ENCODE results near the gene NCOA3.

NCOA3 gene

DNA sequence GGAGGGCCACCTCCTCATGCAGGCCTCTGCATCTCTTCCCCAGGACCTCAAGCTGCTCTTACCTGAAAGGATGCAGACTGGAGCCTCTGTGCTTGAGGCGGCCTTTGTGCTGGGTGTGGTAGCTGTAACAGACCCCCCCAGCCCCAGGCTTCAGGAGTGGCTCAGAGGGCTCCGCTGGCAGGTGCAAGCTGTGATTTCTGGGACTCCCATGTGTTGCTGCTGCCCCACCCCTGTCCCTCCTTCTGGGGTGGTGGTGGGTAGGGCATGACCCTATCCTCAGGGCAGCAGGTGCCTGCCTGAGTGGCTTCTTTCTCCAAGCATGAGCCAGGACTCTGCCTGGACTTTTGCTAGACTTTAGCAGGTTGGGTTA, 162.4 kb downstream of the NCOA3 start:
- Histone ChIP-seq H3K36me3 (ENCODE audit: control insufficient read depth in 1 of 2, insufficient read depth in 2 of 2, low read length in 2 of 2) (peaks cover 13 to 31% of the 10 kb centered on the region in 2 donors), H3K4me3 (ENCODE audit: low read depth in 1 of 2, low read length in 2 of 2) (no peak overlapping the region), H3K27ac (ENCODE audit: low read length) (no peak overlapping the region), H3K27me3 (ENCODE audit: low read depth, low read length) (no peaks in the 10 kb centered on the region), H3K9me3 (ENCODE audit: control insufficient read depth in 1 of 2, low read length in 2 of 2) (no peaks in the 10 kb centered on the region), H3K4me1 (ENCODE audit: control insufficient read depth in 1 of 2, insufficient read depth in 2 of 2, low read length in 2 of 2) (peaks cover 8 to 9% of the 10 kb centered on the region in 2 donors)

GRCh38 chr20:47664744-47665143, 163.1 kb downstream of the NCOA3 start:
- Histone ChIP-seq H3K27me3 (ENCODE audit: low read depth, low read length) (no peaks in the 10 kb centered on the region), H3K27ac (ENCODE audit: low read length) (no peak overlapping the region), H3K4me1 (ENCODE audit: control insufficient read depth in 1 of 2, insufficient read depth in 2 of 2, low read length in 2 of 2) (peaks cover 8 to 9% of the 10 kb centered on the region in 2 donors), H3K4me3 (ENCODE audit: low read depth in 1 of 2, low read length in 2 of 2) (no peak overlapping the region), H3K36me3 (ENCODE audit: control insufficient read depth in 1 of 2, insufficient read depth in 2 of 2, low read length in 2 of 2) (peaks cover 6 to 26% of the 10 kb centered on the region in 2 donors), H3K9me3 (ENCODE audit: control insufficient read depth in 1 of 2, low read length in 2 of 2) (no peaks in the 10 kb centered on the region)

GRCh38 chr20:47665221-47665991, 163.7 kb downstream of the NCOA3 start:
- Histone ChIP-seq H3K27me3 (ENCODE audit: low read depth, low read length) (no peaks in the 10 kb centered on the region), H3K27ac (ENCODE audit: low read length) (no peak overlapping the region), H3K4me3 (ENCODE audit: low read depth in 1 of 2, low read length in 2 of 2) (no peak overlapping the region), H3K36me3 (ENCODE audit: control insufficient read depth in 1 of 2, insufficient read depth in 2 of 2, low read length in 2 of 2) (peaks cover 5 to 26% of the 10 kb centered on the region in 2 donors), H3K9me3 (ENCODE audit: control insufficient read depth in 1 of 2, low read length in 2 of 2) (no peaks in the 10 kb centered on the region), H3K4me1 (ENCODE audit: control insufficient read depth in 1 of 2, insufficient read depth in 2 of 2, low read length in 2 of 2) (peaks cover 3 to 8% of the 10 kb centered on the region in 2 donors)

GRCh38 chr20:47666304-47666703, 164.6 kb downstream of the NCOA3 start:
- Histone ChIP-seq H3K27me3 (ENCODE audit: low read depth, low read length) (no peaks in the 10 kb centered on the region), H3K9me3 (ENCODE audit: control insufficient read depth in 1 of 2, low read length in 2 of 2) (no peaks in the 10 kb centered on the region), H3K36me3 (ENCODE audit: control insufficient read depth in 1 of 2, insufficient read depth in 2 of 2, low read length in 2 of 2) (peaks cover 5 to 24% of the 10 kb centered on the region in 2 donors), H3K27ac (ENCODE audit: low read length) (no peak overlapping the region), H3K4me1 (ENCODE audit: control insufficient read depth in 1 of 2, insufficient read depth in 2 of 2, low read length in 2 of 2) (peaks cover 3 to 8% of the 10 kb centered on the region in 2 donors), H3K4me3 (ENCODE audit: low read depth in 1 of 2, low read length in 2 of 2) (no peak overlapping the region)

DNA sequence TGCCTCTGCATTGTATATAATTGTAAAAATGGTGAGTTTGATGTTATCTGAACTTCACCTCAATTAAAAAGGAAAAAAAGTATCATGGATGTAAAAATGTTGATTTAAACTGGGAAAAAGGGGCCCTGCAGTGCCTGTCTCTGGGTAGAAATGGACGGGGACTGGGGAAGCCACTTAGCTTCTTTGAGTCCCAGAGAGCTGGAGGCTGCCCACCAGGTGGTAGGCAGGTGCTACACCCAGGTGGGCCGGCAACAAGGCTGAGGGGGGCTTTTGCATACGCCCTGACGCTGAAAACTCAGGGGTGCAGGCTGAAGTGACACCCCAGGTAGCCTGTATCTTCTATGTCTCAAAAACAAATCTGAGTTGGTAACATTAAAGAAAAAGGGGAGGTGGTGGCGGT, 165.4 kb downstream of the NCOA3 start:
- Histone ChIP-seq H3K27me3 (ENCODE audit: low read depth, low read length) (no peaks in the 10 kb centered on the region), H3K9me3 (ENCODE audit: control insufficient read depth in 1 of 2, low read length in 2 of 2) (no peaks in the 10 kb centered on the region), H3K36me3 (ENCODE audit: control insufficient read depth in 1 of 2, insufficient read depth in 2 of 2, low read length in 2 of 2) (peaks cover 5 to 24% of the 10 kb centered on the region in 2 donors), H3K27ac (ENCODE audit: low read length) (no peak overlapping the region), H3K4me1 (ENCODE audit: control insufficient read depth in 1 of 2, insufficient read depth in 2 of 2, low read length in 2 of 2) (peaks cover 3 to 8% of the 10 kb centered on the region in 2 donors), H3K4me3 (ENCODE audit: low read depth in 1 of 2, low read length in 2 of 2) (no peak overlapping the region)

DNA sequence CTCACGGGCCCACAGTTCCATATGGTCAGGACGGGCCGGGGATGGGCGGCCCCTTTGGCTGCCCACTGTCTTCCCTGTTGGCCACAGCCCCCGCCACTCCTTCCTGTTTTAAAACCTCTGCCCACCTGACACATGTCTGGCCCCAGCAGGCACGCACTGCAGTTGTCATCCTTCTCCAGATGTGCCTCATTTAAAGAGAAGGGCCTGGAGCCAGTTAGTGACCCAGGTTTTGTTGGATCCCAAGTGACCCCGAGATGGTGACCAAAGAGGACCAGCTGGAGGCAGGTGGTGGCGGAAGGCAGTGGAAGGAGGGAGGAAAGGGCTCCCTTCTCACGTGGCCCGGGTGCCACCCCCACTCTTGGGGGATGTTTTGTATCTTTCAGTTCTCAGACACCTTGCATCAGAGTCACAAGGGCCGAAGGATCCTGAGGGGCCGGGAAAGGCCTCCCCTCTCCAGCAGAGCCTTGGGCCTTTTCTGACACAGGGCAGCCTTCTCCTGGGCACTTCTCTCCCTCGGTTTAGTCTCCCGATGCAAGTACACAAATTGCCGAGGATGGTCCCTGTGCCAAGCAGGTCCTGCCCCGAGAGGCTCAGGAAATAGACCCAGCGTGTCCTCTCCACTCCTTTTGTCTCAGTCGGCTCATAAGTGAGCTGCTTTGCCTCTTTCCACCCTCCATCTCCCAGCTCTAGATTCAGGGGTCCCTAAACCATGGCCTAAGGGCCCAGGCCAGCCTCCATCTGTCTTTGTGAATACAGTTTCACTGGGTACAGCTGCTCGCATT, 166.0 kb downstream of the NCOA3 start:
- no peak overlapping the region for H3K27ac ChIP-seq (ENCODE audit: low read length)
- H3K27me3 ChIP-seq (ENCODE audit: low read depth, low read length) = no peaks in the 10 kb centered on the region
- H3K36me3 ChIP-seq (ENCODE audit: control insufficient read depth in 1 of 2, insufficient read depth in 2 of 2, low read length in 2 of 2) = peaks cover 5 to 25% of the 10 kb centered on the region in 2 donors
- no peaks in the 10 kb centered on the region for H3K9me3 ChIP-seq (ENCODE audit: control insufficient read depth in 1 of 2, low read length in 2 of 2)
- peaks cover 3 to 8% of the 10 kb centered on the region in 2 donors for H3K4me1 ChIP-seq (ENCODE audit: control insufficient read depth in 1 of 2, insufficient read depth in 2 of 2, low read length in 2 of 2)
- no peak overlapping the region for H3K4me3 ChIP-seq (ENCODE audit: low read depth in 1 of 2, low read length in 2 of 2)

DNA sequence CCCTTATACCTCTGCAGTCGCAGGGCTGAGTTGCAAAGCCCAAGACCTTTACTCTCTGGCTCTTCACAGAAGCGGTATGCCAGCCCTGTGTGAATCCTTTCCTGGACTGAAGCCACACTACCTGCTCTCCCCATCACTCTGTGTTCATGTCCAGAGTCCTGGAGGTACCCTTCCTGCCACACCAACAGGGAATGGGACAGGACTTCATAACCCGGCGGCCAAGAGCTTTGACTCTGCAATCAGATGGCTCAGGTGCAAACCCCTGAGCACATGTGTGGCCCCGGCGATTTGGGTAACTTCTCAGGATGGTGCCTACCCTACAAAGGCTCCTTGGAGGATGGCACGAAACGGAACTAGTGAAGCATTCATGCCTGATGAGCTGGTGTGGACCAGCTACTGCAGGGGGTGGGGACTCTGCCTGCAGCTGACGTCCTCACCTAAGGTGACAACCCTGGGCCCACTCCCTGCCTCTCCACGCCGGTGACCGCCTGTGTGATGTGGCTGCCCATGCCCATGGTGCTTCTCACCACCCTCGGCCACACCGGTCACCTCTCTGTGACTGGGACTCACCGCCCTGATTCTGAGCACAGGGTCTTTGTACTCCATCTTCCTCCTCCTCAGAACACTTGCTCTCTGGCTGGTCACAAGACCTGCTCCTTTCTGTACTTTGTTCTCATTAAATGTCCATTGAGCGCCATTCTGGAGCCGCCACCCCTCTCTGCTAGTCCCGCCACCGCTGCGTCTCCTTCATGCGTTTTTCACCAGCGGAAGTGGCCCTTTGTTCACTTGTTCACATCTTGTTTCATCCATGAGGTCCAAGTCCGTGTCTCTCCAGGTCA, 166.8 kb downstream of the NCOA3 start:
- no peaks in the 10 kb centered on the region for H3K9me3 ChIP-seq (ENCODE audit: control insufficient read depth in 1 of 2, low read length in 2 of 2)
- H3K4me1 ChIP-seq (ENCODE audit: control insufficient read depth in 1 of 2, insufficient read depth in 2 of 2, low read length in 2 of 2) = peaks cover 3 to 8% of the 10 kb centered on the region in 2 donors
- no peaks in the 10 kb centered on the region for H3K27me3 ChIP-seq (ENCODE audit: low read depth, low read length)
- H3K36me3 ChIP-seq (ENCODE audit: control insufficient read depth in 1 of 2, insufficient read depth in 2 of 2, low read length in 2 of 2) = peaks cover 5 to 24% of the 10 kb centered on the region in 2 donors
- no peak overlapping the region for H3K27ac ChIP-seq (ENCODE audit: low read length)
- H3K4me3 ChIP-seq (ENCODE audit: low read depth in 1 of 2, low read length in 2 of 2) = no peak overlapping the region

GRCh38 chr20:47669152-47669425, 167.4 kb downstream of the NCOA3 start:
- peaks cover 5 to 24% of the 10 kb centered on the region in 2 donors for H3K36me3 ChIP-seq (ENCODE audit: control insufficient read depth in 1 of 2, insufficient read depth in 2 of 2, low read length in 2 of 2)
- H3K4me3 ChIP-seq (ENCODE audit: low read depth in 1 of 2, low read length in 2 of 2) = no peak overlapping the region
- no peak overlapping the region for H3K27ac ChIP-seq (ENCODE audit: low read length)
- H3K4me1 ChIP-seq (ENCODE audit: control insufficient read depth in 1 of 2, insufficient read depth in 2 of 2, low read length in 2 of 2) = peaks cover under 1 to 2% of the 10 kb centered on the region in 2 donors
- H3K9me3 ChIP-seq (ENCODE audit: control insufficient read depth in 1 of 2, low read length in 2 of 2) = no peaks in the 10 kb centered on the region
- H3K27me3 ChIP-seq (ENCODE audit: low read depth, low read length) = no peaks in the 10 kb centered on the region

DNA sequence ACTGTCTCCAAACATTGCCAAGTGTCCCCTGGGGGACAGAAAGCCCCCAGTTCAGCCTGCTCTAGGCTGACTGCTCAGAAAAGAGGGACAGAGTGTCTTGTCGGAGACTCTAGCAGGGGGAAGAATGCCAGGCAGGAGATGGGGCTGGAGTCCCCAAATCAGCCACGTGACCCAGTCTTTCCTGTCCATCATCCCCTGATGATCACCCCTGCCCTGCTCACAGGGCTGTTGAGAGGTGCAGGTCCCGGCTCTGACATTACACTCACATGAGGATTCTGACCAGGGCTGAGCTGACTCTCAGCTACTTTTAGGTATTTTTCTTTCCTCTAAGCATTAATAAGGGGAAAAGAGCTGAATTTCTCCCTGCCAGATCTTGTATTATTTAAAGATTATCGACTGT, 167.8 kb downstream of the NCOA3 start:
- peaks cover 5 to 24% of the 10 kb centered on the region in 2 donors for H3K36me3 ChIP-seq (ENCODE audit: control insufficient read depth in 1 of 2, insufficient read depth in 2 of 2, low read length in 2 of 2)
- no peak overlapping the region for H3K27ac ChIP-seq (ENCODE audit: low read length)
- H3K9me3 ChIP-seq (ENCODE audit: control insufficient read depth in 1 of 2, low read length in 2 of 2) = no peaks in the 10 kb centered on the region
- no peaks in the 10 kb centered on the region for H3K4me1 ChIP-seq (ENCODE audit: control insufficient read depth in 1 of 2, insufficient read depth in 2 of 2, low read length in 2 of 2)
- no peak overlapping the region for H3K4me3 ChIP-seq (ENCODE audit: low read depth in 1 of 2, low read length in 2 of 2)
- H3K27me3 ChIP-seq (ENCODE audit: low read depth, low read length) = no peaks in the 10 kb centered on the region

GRCh38 chr20:47669927-47670890, 168.5 kb downstream of the NCOA3 start:
- no peaks in the 10 kb centered on the region for H3K4me1 ChIP-seq (ENCODE audit: control insufficient read depth in 1 of 2, insufficient read depth in 2 of 2, low read length in 2 of 2)
- H3K4me3 ChIP-seq (ENCODE audit: low read depth in 1 of 2, low read length in 2 of 2) = no peak overlapping the region
- no peaks in the 10 kb centered on the region for H3K27me3 ChIP-seq (ENCODE audit: low read depth, low read length)
- no peak overlapping the region for H3K27ac ChIP-seq (ENCODE audit: low read length)
- H3K36me3 ChIP-seq (ENCODE audit: control insufficient read depth in 1 of 2, insufficient read depth in 2 of 2, low read length in 2 of 2) = peaks cover 5 to 24% of the 10 kb centered on the region in 2 donors
- no peaks in the 10 kb centered on the region for H3K9me3 ChIP-seq (ENCODE audit: control insufficient read depth in 1 of 2, low read length in 2 of 2)

Data from muscle layer of duodenum (tissue), 2 donors.